Adrenal gland (tissue), 12 donors: ENCODE measurements around the gene SLC35G3. TPM values are rescaled to one million over a fixed set of nuclear protein-coding genes. Genes with fewer than 3 reads are reported as not detected.
"Not testable (repeated sequence)": the region's sequence is repeated elsewhere in the genome, so short reads cannot be mapped to it uniquely, and the experiment has no call there.

Experiments
- DNase-seq, 7 donors: peaks; one replicate each; pipeline ENCODE4 v3.0.0-alpha.2; 2019 to 2020
- H3K27ac ChIP-seq, 5 donors: fragments of 200-600 bp; sonication (generic) in 4 of 5; 1 replicate in 3 of 5; 2 replicates in 2 of 5; pipeline versions ENCODE4 v1.5.1 to v1.8.0; 2016 to 2020; ENCODE audit warnings: mild to moderate bottlenecking in 1 of 5
- H3K27me3 ChIP-seq: fragments of 200-600 bp; 2 replicates; pipeline ENCODE4 v1.8.0; 2021
- H3K36me3 ChIP-seq, 2 donors: fragments of 200-600 bp; replicated peaks in 1 of 2; 1 replicate in 1 of 2; 2 replicates in 1 of 2; pipeline versions ENCODE4 v1.5.1 to v1.8.0; 2018 to 2022
- H3K4me1 ChIP-seq, 2 donors: fragments of 200-600 bp; replicated peaks in 1 of 2; 1 replicate in 1 of 2; 2 replicates in 1 of 2; pipeline versions ENCODE4 v1.5.1 to v1.8.0; 2018 to 2021
- H3K4me3 ChIP-seq, 4 donors: fragments of 200-600 bp; sonication (generic) in 3 of 4; one replicate each; pipeline ENCODE4 v1.5.1; 2016 to 2018
- H3K9me3 ChIP-seq, 3 donors: fragments of 200-600 bp; sonication (generic) in 1 of 3; replicated peaks in 1 of 3; 1 replicate in 2 of 3; 2 replicates in 1 of 3; pipeline versions ENCODE4 v1.5.1 to v1.8.0; 2016 to 2021
- CTCF ChIP-seq, 6 experiments: fragments of 450-650 bp in 4 of 6; fragments of 200-600 bp in 2 of 6; sonication (generic) in 1 of 6; IDR thresholded peaks; 1 replicate in 5 of 6; 2 replicates in 1 of 6; pipeline versions ENCODE4 v1.5.1 to v1.8.0; 2016 to 2021; ENCODE audit warnings: antibody characterized with exemption in 6 of 6, mild to moderate bottlenecking in 2 of 6, moderate library complexity in 1 of 6
- POLR2A ChIP-seq, 2 donors: fragments of 450-650 bp; IDR thresholded peaks; one replicate each; pipeline ENCODE4 v1.6.1; 2017; ENCODE audit warnings: antibody characterized with exemption in 2 of 2, mild to moderate bottlenecking in 2 of 2, moderate library complexity in 1 of 2
- WGBS, 4 donors: extraction: QIAGEN DNeasy Blood & Tissue Kit in 2 of 4; methylation state at CpG; one replicate each; pipeline versions ENCODE4 v1.1.5 to v1.1.7; 2013 to 2017; 5-methylcytosine and 5-hydroxymethylcytosine counted together
- intact Hi-C, 2 donors: fragments of 100-400 bp; cut with DNase I; formaldehyde crosslinking; loops; one replicate each; pipeline versions ENCODE4 v1.14.1 to v1.15.0; 2022 to 2023
- polyA plus RNA-seq, 3 donors: library from polyadenylated mRNA; stranded (reverse); fragments of 200-250 nt in 2 of 3; fragments of 350-450 nt in 1 of 3; fragmentation: Illumina TruSeq in 1 of 3; extraction: RNeasy Lipid Tissue Mini Kit (QIAGEN cat#74804) in 1 of 3; gene quantifications; one replicate each; pipeline ENCODE4 v1.2.3, GENCODE V29; 2013 to 2014
- total RNA-seq, 9 donors: library from RNA; depleted of rRNA in 4 of 9; stranded (reverse); fragments of >200 nt in 4 of 9; fragments of 120-200 nt in 1 of 9; fragmentation: NEBNext Ultra II Directional in 1 of 9; extraction: Animal tissue kit (Norgen Biotek cat#: 25700) in 1 of 9; gene quantifications; one replicate each; pipeline versions ENCODE4 v1.1.0 to v1.2.4, GENCODE V29; 2013 to 2023
- donor health status: healthy with polysubstance abuse.
- donor health status: Bipolar disorder and iron deficiency.
- donor health status: DM: yes; HTN: yes; CAD: no.
- donor health status: DM: no; HTN: no; CAD: no.
- donor health status: DM: no; HTN: no; CAD: no.
- donor health status: DM: yes; HTN: yes; CAD: no.

The SLC35G3 gene
- total and polyA plus RNA-seq, 12 donors: not detected

- Histone ChIP-seq H3K4me3 (no peak overlapping the region), H3K27ac (no peak overlapping the region), H3K4me1 (no peaks in the 10 kb centered on the region), H3K9me3 (no peaks in the 10 kb centered on the region), H3K27me3 (no peaks in the 10 kb centered on the region), H3K36me3 (no peaks in the 10 kb centered on the region)
- no peak for DNase-seq
- intact Hi-C loops: loop anchor here in 1 of 2 donors (10.0 kb wide), 1 partner anchor 359 kb away; the partner anchor contains the start of gene SLFN12L
- TF ChIP-seq POLR2A (IDR thresholded peaks at IDR 0.05) (no peak), CTCF (IDR thresholded peaks at IDR 0.05) (no peak)
- WGBS, 4 donors: 74 to 85% (median 81%) methylated on average over 4 to 9 of the region's 9 CpGs
Measured at GRCh38 chr17:35175638-35176415, 18.4 kb downstream of the SLC35G3 start.

- Histone ChIP-seq H3K4me1 (no peaks in the 10 kb centered on the region), H3K27me3 (no peaks in the 10 kb centered on the region), H3K27ac (no peak overlapping the region), H3K9me3 (no peaks in the 10 kb centered on the region), H3K36me3 (no peaks in the 10 kb centered on the region), H3K4me3 (no peak overlapping the region)
- TF ChIP-seq CTCF (IDR thresholded peaks at IDR 0.05) (no peak), POLR2A (IDR thresholded peaks at IDR 0.05) (no peak)
- 86 to 91% (median 90%) methylated on average over 2 of the region's 2 CpGs for WGBS, 4 donors
- DNase-seq: no peak
- intact Hi-C loops: loop anchor here (5.0 to 10.0 kb wide), 2 partner anchors 360 to 367 kb away; partner anchors contain the start of gene SLFN12L (in 1 of the 2)
Measured at GRCh38 chr17:35174835-35175334, 19.3 kb downstream of the SLC35G3 start.

- intact Hi-C loops: loop anchor here (5.0 to 10.0 kb wide), 2 partner anchors 362 to 370 kb away; partner anchors contain the start of gene SLFN12L (in 1 of the 2)
Measured at GRCh38 chr17:35172321-35172720, 21.9 kb downstream of the SLC35G3 start.

GRCh38 chr17:35171834-35172233 lies 22.4 kb downstream of the SLC35G3 start:
- Histone ChIP-seq H3K27ac (no peak overlapping the region), H3K4me3 (no peak overlapping the region), H3K36me3 (no peaks in the 10 kb centered on the region), H3K27me3 (no peaks in the 10 kb centered on the region), H3K9me3 (no peaks in the 10 kb centered on the region), H3K4me1 (no peaks in the 10 kb centered on the region)
- DNase-seq: no peak
- intact Hi-C loops: loop anchor here (5.0 to 10.0 kb wide), 2 partner anchors 363 to 370 kb away; partner anchors contain the start of gene SLFN12L (in 1 of the 2)
- WGBS, 4 donors: 44 to 65% (median 55%) methylated on average over 2 of the region's 2 CpGs
- TF ChIP-seq CTCF (IDR thresholded peaks at IDR 0.05): no peak
- no peak for TF ChIP-seq POLR2A (IDR thresholded peaks at IDR 0.05)

More at GRCh38 chr17:35172321-35172720, 21.9 kb downstream of the SLC35G3 start:
- peak in 1 of 7 donors; percentile 17 for DNase-seq
- H3K27ac ChIP-seq, H3K36me3 ChIP-seq, H3K27me3 ChIP-seq, H3K4me3 ChIP-seq, H3K9me3 ChIP-seq, H3K4me1 ChIP-seq: not testable (repeated sequence)
- WGBS, 4 donors: 76 to 93% (median 84%) methylated on average over 1 to 3 of the region's 3 CpGs
